AG09309 (cell line): Measurements from ENCODE around the gene ZBTB17.
A peak's percentile ranks its signal among the peaks of the same experiment; 100 is the strongest.
"Not testable (repeated sequence)": the region's sequence is repeated elsewhere in the genome, so short reads cannot be mapped to it uniquely, and the experiment has no call there.

Source experiments
- DNase-seq: peaks from one replicate; pipeline ENCODE4 v3.0.0-alpha.2; 2010; ENCODE audit warnings: low read depth
- H3K4me3 ChIP-seq: 2 replicates; pipeline ENCODE4 v1.5.1; 2011; ENCODE audit warnings: mild to moderate bottlenecking, low read depth, low read length, moderate library complexity; ENCODE audit not compliant: control insufficient read depth
- TF ChIP-seq, protein P1 (sequence below): IDR thresholded peaks from 2 replicates; pipeline ENCODE4 v1.5.1; 2011; ENCODE audit warnings: mild to moderate bottlenecking, low read depth, low read length, inconsistent platforms; ENCODE audit not compliant: insufficient read depth, control insufficient read depth; ENCODE audit errors: missing control alignments

The ZBTB17 gene

GRCh38 chr1:15988856-15989736 is 13.2 kb upstream of the ZBTB17 start:
- TF ChIP-seq, protein P1, sequence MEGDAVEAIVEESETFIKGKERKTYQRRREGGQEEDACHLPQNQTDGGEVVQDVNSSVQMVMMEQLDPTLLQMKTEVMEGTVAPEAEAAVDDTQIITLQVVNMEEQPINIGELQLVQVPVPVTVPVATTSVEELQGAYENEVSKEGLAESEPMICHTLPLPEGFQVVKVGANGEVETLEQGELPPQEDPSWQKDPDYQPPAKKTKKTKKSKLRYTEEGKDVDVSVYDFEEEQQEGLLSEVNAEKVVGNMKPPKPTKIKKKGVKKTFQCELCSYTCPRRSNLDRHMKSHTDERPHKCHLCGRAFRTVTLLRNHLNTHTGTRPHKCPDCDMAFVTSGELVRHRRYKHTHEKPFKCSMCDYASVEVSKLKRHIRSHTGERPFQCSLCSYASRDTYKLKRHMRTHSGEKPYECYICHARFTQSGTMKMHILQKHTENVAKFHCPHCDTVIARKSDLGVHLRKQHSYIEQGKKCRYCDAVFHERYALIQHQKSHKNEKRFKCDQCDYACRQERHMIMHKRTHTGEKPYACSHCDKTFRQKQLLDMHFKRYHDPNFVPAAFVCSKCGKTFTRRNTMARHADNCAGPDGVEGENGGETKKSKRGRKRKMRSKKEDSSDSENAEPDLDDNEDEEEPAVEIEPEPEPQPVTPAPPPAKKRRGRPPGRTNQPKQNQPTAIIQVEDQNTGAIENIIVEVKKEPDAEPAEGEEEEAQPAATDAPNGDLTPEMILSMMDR: no peak
- H3K4me3 ChIP-seq: no peak overlapping the region
- DNase-seq: no peak

DNA sequence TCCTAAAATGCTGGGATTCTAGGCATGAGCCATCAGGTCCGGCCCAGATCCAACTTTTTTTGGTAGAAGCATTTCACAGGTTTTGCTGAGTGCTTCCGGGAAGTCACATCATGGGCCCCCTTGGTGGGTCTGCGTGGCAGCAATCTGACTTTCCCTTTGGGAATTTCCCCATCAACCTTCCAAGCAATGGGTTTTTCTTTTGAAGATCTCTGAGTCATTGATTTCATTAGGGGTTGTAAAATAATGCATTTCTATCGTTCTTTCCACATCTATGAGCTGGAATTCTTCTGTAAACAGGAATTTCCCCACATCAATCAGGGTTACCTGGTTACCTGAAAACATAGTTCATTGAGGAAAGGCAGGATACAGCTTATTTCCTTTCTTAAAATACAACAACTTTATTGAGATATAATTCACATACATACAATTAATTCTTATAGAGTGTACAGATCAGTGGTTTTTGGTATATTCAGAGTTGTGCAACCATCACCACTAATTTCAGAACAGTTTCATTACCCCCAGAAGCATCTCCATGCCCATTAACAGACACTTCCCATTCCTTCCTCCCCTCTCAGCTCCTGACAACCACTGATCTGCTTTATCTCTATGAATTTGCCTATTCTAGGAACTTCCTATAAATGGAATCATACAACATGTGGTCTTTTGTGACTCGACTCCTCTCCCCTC is 9.9 kb upstream of the ZBTB17 start:
- no peak overlapping the region for H3K4me3 ChIP-seq
- DNase-seq: no peak
- TF ChIP-seq, protein P1: no peak

DNA sequence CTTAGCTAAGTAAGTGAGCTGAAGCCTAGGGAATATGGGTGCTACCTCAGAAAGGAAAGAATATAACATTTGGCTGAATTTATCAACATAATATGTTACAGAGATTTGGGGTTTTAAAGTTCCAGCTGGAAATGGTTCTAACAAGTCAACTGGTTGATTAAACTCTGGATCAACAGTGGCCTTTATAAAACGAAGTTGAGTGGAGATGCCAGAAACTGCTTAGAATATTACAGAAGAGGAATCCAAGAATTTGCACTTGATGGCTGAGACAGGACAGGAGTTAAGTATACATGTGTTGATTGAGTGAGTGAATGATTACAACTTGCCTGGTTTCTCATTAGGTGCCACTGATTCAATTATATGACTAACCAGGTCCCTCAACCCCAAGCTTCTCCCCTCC is 7.4 kb upstream of the ZBTB17 start:
- TF ChIP-seq, protein P1: no peak
- H3K4me3 ChIP-seq: no peak overlapping the region
- no peak for DNase-seq

DNA sequence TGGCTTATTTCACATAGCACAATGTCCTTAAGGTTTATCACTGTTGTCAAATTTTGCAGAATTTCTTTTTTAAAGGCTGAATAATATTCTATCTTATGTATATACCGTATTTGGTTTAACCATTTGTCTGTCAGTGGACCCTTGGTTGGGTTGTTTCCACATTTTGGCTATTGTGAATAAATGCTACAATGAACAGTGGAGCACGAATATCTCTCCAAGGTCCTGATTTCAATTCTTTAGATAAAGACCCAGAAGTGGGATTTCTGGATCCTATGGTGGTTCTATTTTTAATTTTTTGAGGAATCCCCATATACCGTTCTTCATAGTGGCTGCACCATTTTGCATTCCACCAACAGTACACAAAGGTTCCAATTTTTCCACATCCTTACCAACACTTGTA is 5.8 kb upstream of the ZBTB17 start:
- H3K4me3 ChIP-seq: no peak overlapping the region
- DNase-seq: no peak
- TF ChIP-seq, protein P1: no peak

GRCh38 chr1:15977947-15978346 is 2.0 kb upstream of the ZBTB17 start:
- not testable (repeated sequence) for H3K4me3 ChIP-seq, DNase-seq

- TF ChIP-seq, protein P1: peak; percentile 9
- DNase-seq: no peak
- H3K4me3 ChIP-seq: peak overlapping the region; percentile 86
Measured at GRCh38 chr1:15975358-15975804, 520 bp downstream of the ZBTB17 start.

DNA sequence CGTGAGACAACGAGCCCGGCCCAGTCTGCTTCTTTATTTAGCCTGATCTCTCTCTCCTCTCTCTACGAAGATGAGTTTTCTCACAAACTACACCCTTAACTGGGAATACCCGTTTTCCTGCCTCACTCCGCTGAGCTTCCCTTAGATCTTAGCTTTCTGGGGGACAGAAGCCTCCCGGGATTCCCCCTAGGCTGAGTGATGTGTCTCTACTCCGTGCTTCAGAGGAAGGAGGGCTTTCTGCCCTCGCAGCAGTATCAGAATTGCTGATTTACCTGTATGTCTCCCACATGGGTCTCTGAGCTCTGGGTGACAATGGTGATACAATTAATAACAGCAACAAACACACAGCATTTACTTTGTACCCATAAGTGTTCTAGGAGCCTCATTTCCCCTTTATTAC is 1.0 kb downstream of the ZBTB17 start:
- peak overlapping the region; percentile 86 for H3K4me3 ChIP-seq
- no peak for DNase-seq
- TF ChIP-seq, protein P1: no peak
